Endothelial cell of umbilical vein (primary cell): ENCODE data around the gene PLEKHA7. TPM values are rescaled to one million over a fixed set of nuclear protein-coding genes. Genes with fewer than 3 reads are reported as not detected.

ENCODE experiments used
- BruUV-seq: library from RNA; stranded (reverse); fragments of 400-500 nt; replicated peaks from 2 replicates; lab custom pipeline; 2021; lab: Mats Ljungman, UMichigan
- CTCF ChIA-PET: fragments of 300-600, 350-600 bp; sonication (Branson Sonifier 250); formaldehyde crosslinking; loops from one replicate; lab custom pipeline; 2021; ENCODE audit warnings: antibody characterized with exemption, inconsistent platforms; lab: Charles Lee
- POLR2A ChIA-PET: fragments of 300-600, 350-600 bp; sonication (Branson Sonifier 250); formaldehyde crosslinking; loops from one replicate; lab custom pipeline; 2021; ENCODE audit warnings: antibody characterized with exemption, inconsistent platforms; lab: Charles Lee
- DNase-seq: peaks from one replicate; pipeline ENCODE4 v3.0.0-alpha.2; 2011; ENCODE audit warnings: low read depth, low spot score
- FAIRE-seq: peaks from 2 replicates; lab custom pipeline; 2011; peaks lifted over from hg19 to GRCh38; lab: Jason Lieb, UNC
- H2AFZ ChIP-seq: 2 replicates; pipeline ENCODE4 v1.6.0; 2012; ENCODE audit warnings: low read depth, low read length, control low read depth, inconsistent platforms
- H3K27ac ChIP-seq: 2 replicates; pipeline ENCODE4 v1.5.1; 2011; ENCODE audit warnings: low read depth, mild to moderate bottlenecking, control low read depth, low read length, moderate library complexity; ENCODE audit not compliant: insufficient read depth
- H3K27me3 ChIP-seq, 2 experiments: 2 replicates each; pipeline versions ENCODE4 v1.6.0 to v1.6.1; 2011; ENCODE audit warnings: low read length in 2 of 2, mixed read lengths in 1 of 2; ENCODE audit not compliant: control insufficient read depth in 2 of 2, insufficient read depth in 2 of 2
- H3K36me3 ChIP-seq, 2 experiments: 2 replicates in 1 of 2; 3 replicates in 1 of 2; pipeline ENCODE4 v1.5.1; 2011; ENCODE audit warnings: low read length in 2 of 2, mild to moderate bottlenecking in 1 of 2, moderate library complexity in 1 of 2; ENCODE audit not compliant: control insufficient read depth in 2 of 2, insufficient read depth in 2 of 2; ENCODE audit errors: extremely low read depth in 1 of 2
- H3K4me1 ChIP-seq: 3 replicates; pipeline ENCODE4 v1.5.1; 2011; ENCODE audit warnings: mild to moderate bottlenecking, low read length; ENCODE audit not compliant: control insufficient read depth, insufficient read depth; ENCODE audit errors: extremely low read depth
- H3K4me2 ChIP-seq: 2 replicates; pipeline ENCODE4 v1.6.1; 2011; ENCODE audit warnings: low read length, control low read depth, mixed read lengths; ENCODE audit not compliant: insufficient read depth
- H3K4me3 ChIP-seq, 3 experiments: fragments of 200-600 bp in 1 of 3; sonication (generic), shearing (Covaris generic) in 1 of 3; replicated peaks in 1 of 3; 2 replicates each; pipeline ENCODE4 v1.5.1; 2011 to 2016; ENCODE audit warnings: control low read depth in 3 of 3, low read length in 3 of 3, mild to moderate bottlenecking in 2 of 3, inconsistent platforms in 1 of 3, low read depth in 1 of 3, moderate library complexity in 1 of 3; ENCODE audit not compliant: insufficient read depth in 1 of 3
- H3K79me2 ChIP-seq: 2 replicates; pipeline ENCODE4 v1.6.0; 2012; ENCODE audit warnings: low read length, inconsistent platforms; ENCODE audit not compliant: control insufficient read depth, insufficient read depth
- H3K9ac ChIP-seq: replicated peaks from 2 replicates; pipeline ENCODE3; 2011; ENCODE audit warnings: low read length, control low read depth; ENCODE audit not compliant: insufficient read depth; ENCODE audit errors: extremely low read depth
- H3K9me1 ChIP-seq: replicated peaks from 3 replicates; pipeline ENCODE4 v1.6.0; 2011; ENCODE audit warnings: mild to moderate bottlenecking, low read length; ENCODE audit not compliant: control insufficient read depth, insufficient read depth; ENCODE audit errors: extremely low read depth
- H3K9me3 ChIP-seq: replicated peaks from 2 replicates; pipeline ENCODE4 v1.5.1; 2012; ENCODE audit warnings: low read length, inconsistent platforms; ENCODE audit not compliant: control insufficient read depth, insufficient read depth
- H4K20me1 ChIP-seq: replicated peaks from 2 replicates; pipeline ENCODE3; 2011; ENCODE audit warnings: mild to moderate bottlenecking, low read length; ENCODE audit not compliant: control insufficient read depth, insufficient read depth; ENCODE audit errors: extremely low read depth
- EZH2 ChIP-seq: IDR thresholded peaks from 2 replicates; pipeline ENCODE4 v1.6.1; 2012; ENCODE audit warnings: borderline replicate concordance, low read depth, mild to moderate bottlenecking, moderate library complexity, low read length, inconsistent platforms; ENCODE audit not compliant: severe bottlenecking
- FOS ChIP-seq: IDR thresholded peaks from 2 replicates; pipeline ENCODE4 v1.6.1; 2011; ENCODE audit warnings: mild to moderate bottlenecking, low read length, moderate library complexity, borderline replicate concordance; ENCODE audit not compliant: insufficient read depth
- GATA2 ChIP-seq: IDR thresholded peaks from 2 replicates; pipeline ENCODE4 v1.7.0; 2011; ENCODE audit warnings: low read depth, mild to moderate bottlenecking, moderate library complexity, mixed read lengths, low read length; ENCODE audit not compliant: insufficient read length, insufficient read depth
- JUN ChIP-seq: IDR thresholded peaks from 2 replicates; pipeline ENCODE4 v1.6.1; 2011; ENCODE audit warnings: borderline replicate concordance, low read depth; ENCODE audit not compliant: insufficient read length, insufficient read depth
- MAX ChIP-seq: IDR thresholded peaks from 2 replicates; pipeline ENCODE4 v1.6.1; 2011; ENCODE audit not compliant: insufficient read depth, insufficient read length
- MYC ChIP-seq: IDR thresholded peaks from one replicate; pipeline ENCODE4 v1.6.1; 2011; ENCODE audit warnings: mild to moderate bottlenecking, low read depth, low read length
- POLR2A ChIP-seq: IDR thresholded peaks from 2 replicates; pipeline ENCODE4 v1.6.1; 2012; ENCODE audit warnings: low read depth, mild to moderate bottlenecking, control low read depth, low read length
- POLR2AphosphoS5 ChIP-seq: IDR thresholded peaks from 2 replicates; pipeline ENCODE4 v1.6.1; 2012; ENCODE audit warnings: low read depth, mild to moderate bottlenecking, control low read depth, low read length, moderate library complexity; ENCODE audit not compliant: insufficient read depth
- dilution Hi-C: fragments of 300-500 bp; cut with MboI; formaldehyde crosslinking; loops from one replicate; pipeline ENCODE4 v1.15.0; 2019; ENCODE audit warnings: low sequenced_read_pairs; ENCODE audit not compliant: extremely low pct_ligation_motif_present
- intact Hi-C: fragments of 100-400 bp; cut with micrococcal nuclease; formaldehyde crosslinking; loops from one replicate; pipeline ENCODE4 v1.10.0; 2022
- polyA plus RNA-seq, 4 experiments: library from polyadenylated mRNA; depleted of rRNA in 3 of 4; stranded (reverse) in 3 of 4; unstranded in 1 of 4; fragments of >200 nt; gene quantifications; 2 replicates each; pipeline versions ENCODE4 v1.2.1 to v1.2.3, GENCODE V29; 2011 to 2012; ENCODE audit warnings: missing spikeins in 1 of 4
- total RNA-seq: library from RNA; stranded (reverse); gene quantifications from 2 replicates; pipeline ENCODE4 v1.2.3, GENCODE V29; 2021
- TF ChIP-seq, protein P1 (sequence below), 2 donors: IDR thresholded peaks; 1 replicate in 1 of 2; 2 replicates in 1 of 2; pipeline ENCODE4 v1.5.1; 2011; ENCODE audit warnings: low read length in 2 of 2, mild to moderate bottlenecking in 2 of 2, moderate library complexity in 2 of 2, control low read depth in 1 of 2, inconsistent platforms in 1 of 2, low read depth in 1 of 2; ENCODE audit not compliant: insufficient read depth in 1 of 2; ENCODE audit errors: extremely low read depth in 1 of 2

PLEKHA7 gene
- total and polyA plus RNA-seq, 2 donors (not counting 3 experiments of a cell fraction or from before 2014, with no cell fraction given): 1.7 to 3.8 TPM

GRCh38 chr11:16833026-16833425 is 181.2 kb downstream of the PLEKHA7 start:
- Histone ChIP-seq H3K27ac (no peak overlapping the region), H3K9ac (no peak overlapping the region), H3K9me3 (no peaks in the 10 kb centered on the region), H4K20me1 (no peaks in the 10 kb centered on the region), H3K36me3 (no peaks in the 10 kb centered on the region), H3K79me2 (no peaks in the 10 kb centered on the region), H3K9me1 (no peaks in the 10 kb centered on the region), H3K4me3 (no peak overlapping the region), H2AFZ (no peak overlapping the region), H3K4me2 (no peak overlapping the region), H3K27me3 (no peaks in the 10 kb centered on the region), H3K4me1 (no peaks in the 10 kb centered on the region)
- TF ChIP-seq MYC (no peak), POLR2A (no peak), EZH2 (no peak), JUN (no peak), POLR2AphosphoS5 (no peak), GATA2 (no peak), MAX (no peak), FOS (no peak)
- TF ChIP-seq, protein P1, sequence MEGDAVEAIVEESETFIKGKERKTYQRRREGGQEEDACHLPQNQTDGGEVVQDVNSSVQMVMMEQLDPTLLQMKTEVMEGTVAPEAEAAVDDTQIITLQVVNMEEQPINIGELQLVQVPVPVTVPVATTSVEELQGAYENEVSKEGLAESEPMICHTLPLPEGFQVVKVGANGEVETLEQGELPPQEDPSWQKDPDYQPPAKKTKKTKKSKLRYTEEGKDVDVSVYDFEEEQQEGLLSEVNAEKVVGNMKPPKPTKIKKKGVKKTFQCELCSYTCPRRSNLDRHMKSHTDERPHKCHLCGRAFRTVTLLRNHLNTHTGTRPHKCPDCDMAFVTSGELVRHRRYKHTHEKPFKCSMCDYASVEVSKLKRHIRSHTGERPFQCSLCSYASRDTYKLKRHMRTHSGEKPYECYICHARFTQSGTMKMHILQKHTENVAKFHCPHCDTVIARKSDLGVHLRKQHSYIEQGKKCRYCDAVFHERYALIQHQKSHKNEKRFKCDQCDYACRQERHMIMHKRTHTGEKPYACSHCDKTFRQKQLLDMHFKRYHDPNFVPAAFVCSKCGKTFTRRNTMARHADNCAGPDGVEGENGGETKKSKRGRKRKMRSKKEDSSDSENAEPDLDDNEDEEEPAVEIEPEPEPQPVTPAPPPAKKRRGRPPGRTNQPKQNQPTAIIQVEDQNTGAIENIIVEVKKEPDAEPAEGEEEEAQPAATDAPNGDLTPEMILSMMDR (IDR thresholded peaks at IDR 0.05; ENCODE audit: extremely low read depth in 1 of 2, insufficient read depth in 1 of 2, low read depth in 1 of 2, low read length in 2 of 2): no peak
- ChIA-PET POLR2A (no interaction called here), CTCF (interaction anchor here (0.8 to 7.7 kb wide), 2 partner anchors 10 to 11 kb away, joined by 3 to 68 read pairs; no protein-coding TSS in a partner anchor)
- dilution Hi-C loops: no loop called here
- DNase-seq (no peak), FAIRE-seq (no peak)
- intact Hi-C loops: no loop called here
- BruUV-seq: no TSS peak
